Measurements from ENCODE around the gene MFN2.

MFN2 gene

GRCh38 chr1:12057940-12058687 lies 77.9 kb downstream of the MFN2 start:
- no peak overlapping the region for H3K27ac ChIP-seq (ENCODE audit: low read length)
- H3K9ac ChIP-seq (ENCODE audit: low read length) = no peak overlapping the region
- no peaks in the 10 kb centered on the region for H4K20me1 ChIP-seq (ENCODE audit: insufficient read depth, low read length)
- H3K27me3 ChIP-seq (replicated peaks; ENCODE audit: insufficient read depth, low read length) = peaks cover 4% of the 10 kb centered on the region
- no peak overlapping the region for H3K4me3 ChIP-seq (ENCODE audit: low read length)
- H3K36me3 ChIP-seq (replicated peaks; ENCODE audit: insufficient read depth, low read length) = no peaks in the 10 kb centered on the region
- no peaks in the 10 kb centered on the region for H3K79me2 ChIP-seq (ENCODE audit: low read length)
- TF ChIP-seq, protein P1, sequence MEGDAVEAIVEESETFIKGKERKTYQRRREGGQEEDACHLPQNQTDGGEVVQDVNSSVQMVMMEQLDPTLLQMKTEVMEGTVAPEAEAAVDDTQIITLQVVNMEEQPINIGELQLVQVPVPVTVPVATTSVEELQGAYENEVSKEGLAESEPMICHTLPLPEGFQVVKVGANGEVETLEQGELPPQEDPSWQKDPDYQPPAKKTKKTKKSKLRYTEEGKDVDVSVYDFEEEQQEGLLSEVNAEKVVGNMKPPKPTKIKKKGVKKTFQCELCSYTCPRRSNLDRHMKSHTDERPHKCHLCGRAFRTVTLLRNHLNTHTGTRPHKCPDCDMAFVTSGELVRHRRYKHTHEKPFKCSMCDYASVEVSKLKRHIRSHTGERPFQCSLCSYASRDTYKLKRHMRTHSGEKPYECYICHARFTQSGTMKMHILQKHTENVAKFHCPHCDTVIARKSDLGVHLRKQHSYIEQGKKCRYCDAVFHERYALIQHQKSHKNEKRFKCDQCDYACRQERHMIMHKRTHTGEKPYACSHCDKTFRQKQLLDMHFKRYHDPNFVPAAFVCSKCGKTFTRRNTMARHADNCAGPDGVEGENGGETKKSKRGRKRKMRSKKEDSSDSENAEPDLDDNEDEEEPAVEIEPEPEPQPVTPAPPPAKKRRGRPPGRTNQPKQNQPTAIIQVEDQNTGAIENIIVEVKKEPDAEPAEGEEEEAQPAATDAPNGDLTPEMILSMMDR (IDR thresholded peaks at IDR 0.05; ENCODE audit: low read length) = no peak
- no peak for TF ChIP-seq EZH2phosphoT487 (IDR thresholded peaks at IDR 0.05; ENCODE audit: low read length)
- no peak for TF ChIP-seq EZH2 (optimal IDR thresholded peaks at IDR 0.05; ENCODE audit: low read depth, low read length)
- no peaks in the 10 kb centered on the region for H3K9me2 ChIP-seq (replicated peaks; ENCODE audit: insufficient read depth, low read length)
- no peak for DNase-seq
- H3K4me1 ChIP-seq (ENCODE audit: low read length) = peaks cover 18% of the 10 kb centered on the region
- no peak overlapping the region for H3K4me2 ChIP-seq (ENCODE audit: low read depth, low read length)
- no peaks in the 10 kb centered on the region for H3K9me3 ChIP-seq (replicated peaks; ENCODE audit: insufficient read depth, low read length)
- no peaks in the 10 kb centered on the region; the same call in 1 of the 2 replicates for H3F3A ChIP-seq (ENCODE audit: insufficient read depth, low read length)
- H2AFZ ChIP-seq (ENCODE audit: low read length) = no peak overlapping the region

DNA sequence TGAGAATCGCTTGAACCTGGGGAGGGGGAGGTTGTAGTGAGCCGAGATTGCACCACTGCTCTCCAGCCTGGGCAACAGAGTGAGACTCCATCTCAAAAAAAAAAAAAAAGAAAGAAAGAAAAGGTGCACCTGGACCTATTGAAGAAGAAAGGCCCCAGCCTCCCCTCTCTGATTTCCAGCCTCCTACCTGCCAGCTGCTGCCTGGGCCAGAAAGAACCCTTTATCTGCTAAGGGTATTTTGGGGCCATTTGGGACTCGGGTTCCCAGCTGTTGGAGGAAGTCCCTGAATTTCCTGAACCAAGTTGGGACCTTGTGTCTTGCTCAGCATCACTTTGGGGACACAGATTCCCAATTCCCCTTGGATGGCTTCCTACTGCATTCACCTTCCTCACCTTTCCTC lies 79.0 kb downstream of the MFN2 start:
- Histone ChIP-seq H3K27me3 (replicated peaks; ENCODE audit: insufficient read depth, low read length) (peaks cover 15% of the 10 kb centered on the region), H3K4me1 (ENCODE audit: low read length) (peaks cover 16% of the 10 kb centered on the region), H3K9me3 (replicated peaks; ENCODE audit: insufficient read depth, low read length) (no peaks in the 10 kb centered on the region), H3K27ac (ENCODE audit: low read length) (no peak overlapping the region), H4K20me1 (ENCODE audit: insufficient read depth, low read length) (no peaks in the 10 kb centered on the region), H3K4me3 (ENCODE audit: low read length) (no peak overlapping the region), H3K79me2 (ENCODE audit: low read length) (no peaks in the 10 kb centered on the region), H3K9me2 (replicated peaks; ENCODE audit: insufficient read depth, low read length) (no peaks in the 10 kb centered on the region), H3F3A (ENCODE audit: insufficient read depth, low read length) (no peaks in the 10 kb centered on the region), H2AFZ (ENCODE audit: low read length) (no peak overlapping the region), H3K9ac (ENCODE audit: low read length) (no peak overlapping the region), H3K36me3 (replicated peaks; ENCODE audit: insufficient read depth, low read length) (no peaks in the 10 kb centered on the region), H3K4me2 (ENCODE audit: low read depth, low read length) (peak overlapping the region; percentile 17; the same call in 1 of the 2 replicates)
- TF ChIP-seq EZH2 (optimal IDR thresholded peaks at IDR 0.05; ENCODE audit: low read depth, low read length) (no peak), EZH2phosphoT487 (IDR thresholded peaks at IDR 0.05; ENCODE audit: low read length) (no peak)
- TF ChIP-seq, protein P1 (IDR thresholded peaks at IDR 0.05; ENCODE audit: low read length) = no peak
- no peak for DNase-seq

- H3K4me1 ChIP-seq (ENCODE audit: low read length) = peaks cover 11% of the 10 kb centered on the region
- H3K79me2 ChIP-seq (ENCODE audit: low read length) = no peaks in the 10 kb centered on the region
- peak; percentile 31 for DNase-seq
- peaks cover 22% of the 10 kb centered on the region for H3K27me3 ChIP-seq (replicated peaks; ENCODE audit: insufficient read depth, low read length)
- H2AFZ ChIP-seq (ENCODE audit: low read length) = no peak overlapping the region
- TF ChIP-seq EZH2phosphoT487 (IDR thresholded peaks at IDR 0.05; ENCODE audit: low read length) (no peak), EZH2 (optimal IDR thresholded peaks at IDR 0.05; ENCODE audit: low read depth, low read length) (no peak)
- TF ChIP-seq, protein P1 (IDR thresholded peaks at IDR 0.05; ENCODE audit: low read length) = 0 out of 2 replicates have a peak, but pooled peaks have one; percentile 8
- H3K9me2 ChIP-seq (replicated peaks; ENCODE audit: insufficient read depth, low read length) = no peaks in the 10 kb centered on the region
- H3K4me3 ChIP-seq (ENCODE audit: low read length) = no peak overlapping the region
- H3K9me3 ChIP-seq (replicated peaks; ENCODE audit: insufficient read depth, low read length) = no peaks in the 10 kb centered on the region
- H3K36me3 ChIP-seq (replicated peaks; ENCODE audit: insufficient read depth, low read length) = no peaks in the 10 kb centered on the region
- no peaks in the 10 kb centered on the region for H4K20me1 ChIP-seq (ENCODE audit: insufficient read depth, low read length)
- no peak overlapping the region for H3K9ac ChIP-seq (ENCODE audit: low read length)
- H3K4me2 ChIP-seq (ENCODE audit: low read depth, low read length) = peak overlapping the region; percentile 17; the same call in 1 of the 2 replicates
- no peak overlapping the region for H3K27ac ChIP-seq (ENCODE audit: low read length)
- H3F3A ChIP-seq (ENCODE audit: insufficient read depth, low read length) = no peaks in the 10 kb centered on the region
Observed at GRCh38 chr1:12059722-12060464, 79.6 kb downstream of the MFN2 start.
